ENCODE data around the gene PLXNA2. TPM values are rescaled to one million over a fixed set of nuclear protein-coding genes. Genes with fewer than 3 reads are reported as not detected.

Gene PLXNA2
- polyA plus RNA-seq, 1 of the 3 experiments (the other 2 are of a cell fraction), result 8.5 TPM

GRCh38 chr1:208052926-208053407 lies 191.2 kb downstream of the PLXNA2 start:
- Histone ChIP-seq H3K27ac (ENCODE audit: low read depth in 2 of 2, low read length in 1 of 2) (no peak overlapping the region), H3K9me3 (no peaks in the 10 kb centered on the region), H3K4me3 (ENCODE audit: low read depth in 2 of 2, low read length in 1 of 2) (no peak overlapping the region), H3K27me3 (ENCODE audit: insufficient read depth) (no peaks in the 10 kb centered on the region), H4K20me1 (ENCODE audit: insufficient read depth) (no peaks in the 10 kb centered on the region), H3F3A (replicated peaks; ENCODE audit: insufficient read depth) (no peaks in the 10 kb centered on the region), H3K4me1 (ENCODE audit: control insufficient read depth in 1 of 2, insufficient read depth in 2 of 2, low read depth in 1 of 2, low read length in 1 of 2) (peaks cover 0 to 25% of the 10 kb centered on the region in 2 experiments; a peak in 2 of 4 replicates), H3K9ac (no peak overlapping the region), H3K36me3 (replicated peaks in 1 of 2; ENCODE audit: control insufficient read depth in 1 of 2, insufficient read depth in 2 of 2, low read length in 1 of 2) (peaks cover 46 to 57% of the 10 kb centered on the region in 2 experiments), H3K4me2 (no peak overlapping the region), H3K9me2 (no peaks in the 10 kb centered on the region), H3K79me2 (ENCODE audit: insufficient read depth) (no peaks in the 10 kb centered on the region), H2AFZ (ENCODE audit: low read depth) (no peak overlapping the region)
- DNase-seq, result no peak
- ChIA-PET POLR2A (no interaction called here), CTCF (interaction anchor here (0.6 kb wide), 1 partner anchor 125 kb away, joined by 4 read pairs; no protein-coding TSS in a partner anchor)
- no peak for TF ChIP-seq NRF1 (IDR thresholded peaks at IDR 0.05; ENCODE audit: low read depth, low read length)
- TF ChIP-seq MEF2A (IDR thresholded peaks at IDR 0.05; ENCODE audit: borderline replicate concordance, low read depth), result no peak
- TF ChIP-seq ELF1 (IDR thresholded peaks at IDR 0.05), result no peak
- TF ChIP-seq ZBTB33 (IDR thresholded peaks at IDR 0.05; ENCODE audit: borderline replicate concordance, low read depth), result no peak
- TF ChIP-seq IRF3 (IDR thresholded peaks at IDR 0.05; ENCODE audit: low read depth, low read length), result no peak
- TF ChIP-seq USF2 (IDR thresholded peaks at IDR 0.05; ENCODE audit: borderline replicate concordance, low read depth, low read length), result no peak
- TF ChIP-seq NFIC (IDR thresholded peaks at IDR 0.05; ENCODE audit: borderline replicate concordance), result no peak
- no peak for TF ChIP-seq MXI1 (IDR thresholded peaks at IDR 0.05; ENCODE audit: low read depth, low read length)
- TF ChIP-seq RXRA (IDR thresholded peaks at IDR 0.05; ENCODE audit: borderline replicate concordance, low read depth), result no peak
- no peak for TF ChIP-seq GABPA (IDR thresholded peaks at IDR 0.05; ENCODE audit: low read depth)
- no peak for TF ChIP-seq FOXJ3 (CRISPR knock-in tag; IDR thresholded peaks at IDR 0.05)
- TF ChIP-seq RCOR1 (IDR thresholded peaks at IDR 0.05; ENCODE audit: low read length), result no peak
- TF ChIP-seq JUND (IDR thresholded peaks at IDR 0.05), result no peak
- TF ChIP-seq EP300 (IDR thresholded peaks at IDR 0.05; ENCODE audit: borderline replicate concordance in 1 of 2, low read depth in 1 of 2, low read length in 1 of 2), result no peak
- no peak for TF ChIP-seq MAX (IDR thresholded peaks at IDR 0.05; ENCODE audit: low read depth)
- TF ChIP-seq TAF1 (IDR thresholded peaks at IDR 0.05; ENCODE audit: borderline replicate concordance, low read depth, low read length), result no peak
- WGBS (ENCODE audit: low lambda C conversion rate), result 94% methylated on average over 3 of the region's 3 CpGs

All from SK-N-SH (cell line).